Measurements from ENCODE around the gene GGT1. TPM values are rescaled to one million over a fixed set of nuclear protein-coding genes. Genes with fewer than 3 reads are reported as not detected.
A peak's percentile ranks its signal among the peaks of the same experiment; 100 is the strongest.
"Not testable (repeated sequence)": the region's sequence is repeated elsewhere in the genome, so short reads cannot be mapped to it uniquely, and the experiment has no call there.

GGT1 gene
- total RNA-seq, 1 donor from 2014 or later, result 1.8 TPM

GRCh38 chr22:24629069-24629468 is 26.1 kb downstream of the GGT1 start:
- peak; percentile 68 for TF ChIP-seq CTCF (IDR thresholded peaks at IDR 0.05)
- H3K36me3 Mint-ChIP-seq (ENCODE audit: low read depth); H3K9me3 Mint-ChIP-seq (ENCODE audit: low read depth); H3K4me3 Mint-ChIP-seq (ENCODE audit: unreplicated experiment); H3K27me3 Mint-ChIP-seq (ENCODE audit: low read depth); DNase-seq (ENCODE audit: low spot score); H3K27ac Mint-ChIP-seq (ENCODE audit: unreplicated experiment): not testable (repeated sequence)
- peaks cover 26% of the 10 kb centered on the region for H3K4me1 Mint-ChIP-seq (ENCODE audit: low read depth)

- Mint-ChIP-seq H3K4me1 (ENCODE audit: low read depth) (peaks cover 31% of the 10 kb centered on the region), H3K27ac (ENCODE audit: unreplicated experiment) (peak overlapping the region; percentile 73)
- H3K36me3 Mint-ChIP-seq (ENCODE audit: low read depth); H3K9me3 Mint-ChIP-seq (ENCODE audit: low read depth); DNase-seq (ENCODE audit: low spot score); H3K27me3 Mint-ChIP-seq (ENCODE audit: low read depth); H3K4me3 Mint-ChIP-seq (ENCODE audit: unreplicated experiment): not testable (repeated sequence)
Measured at GRCh38 chr22:24630812-24631427, 27.9 kb downstream of the GGT1 start.

GRCh38 chr22:24631430-24632122 is 28.6 kb downstream of the GGT1 start:
- Mint-ChIP-seq H3K4me1 (ENCODE audit: low read depth) (peaks cover 31% of the 10 kb centered on the region), H3K27ac (ENCODE audit: unreplicated experiment) (peak overlapping the region; percentile 73)
- H3K9me3 Mint-ChIP-seq (ENCODE audit: low read depth); H3K36me3 Mint-ChIP-seq (ENCODE audit: low read depth); H3K27me3 Mint-ChIP-seq (ENCODE audit: low read depth); DNase-seq (ENCODE audit: low spot score); H3K4me3 Mint-ChIP-seq (ENCODE audit: unreplicated experiment): not testable (repeated sequence)

GRCh38 chr22:24632642-24633041 is 29.6 kb downstream of the GGT1 start:
- Mint-ChIP-seq H3K4me3 (ENCODE audit: unreplicated experiment) (peak overlapping the region; percentile 14), H3K4me1 (ENCODE audit: low read depth) (peaks cover 31% of the 10 kb centered on the region)
- not testable (repeated sequence) for H3K9me3 Mint-ChIP-seq (ENCODE audit: low read depth); DNase-seq (ENCODE audit: low spot score); H3K27me3 Mint-ChIP-seq (ENCODE audit: low read depth); H3K36me3 Mint-ChIP-seq (ENCODE audit: low read depth); H3K27ac Mint-ChIP-seq (ENCODE audit: unreplicated experiment)

GRCh38 chr22:24633231-24634023 is 30.4 kb downstream of the GGT1 start:
- H3K27ac Mint-ChIP-seq (ENCODE audit: unreplicated experiment); H3K27me3 Mint-ChIP-seq (ENCODE audit: low read depth); H3K36me3 Mint-ChIP-seq (ENCODE audit: low read depth); DNase-seq (ENCODE audit: low spot score); H3K9me3 Mint-ChIP-seq (ENCODE audit: low read depth): not testable (repeated sequence)
- Mint-ChIP-seq H3K4me3 (ENCODE audit: unreplicated experiment) (peak overlapping the region; percentile 14), H3K4me1 (ENCODE audit: low read depth) (peaks cover 31% of the 10 kb centered on the region)

- H3K27me3 Mint-ChIP-seq (ENCODE audit: low read depth); H3K36me3 Mint-ChIP-seq (ENCODE audit: low read depth); H3K9me3 Mint-ChIP-seq (ENCODE audit: low read depth); DNase-seq (ENCODE audit: low spot score); H3K27ac Mint-ChIP-seq (ENCODE audit: unreplicated experiment); H3K4me3 Mint-ChIP-seq (ENCODE audit: unreplicated experiment): not testable (repeated sequence)
- TF ChIP-seq CTCF (IDR thresholded peaks at IDR 0.05), result peak; percentile 52
- H3K4me1 Mint-ChIP-seq (ENCODE audit: low read depth), result peaks cover 31% of the 10 kb centered on the region
Measured at GRCh38 chr22:24634776-24635389, 31.9 kb downstream of the GGT1 start.

- H3K4me1 Mint-ChIP-seq (ENCODE audit: low read depth), result peaks cover 21% of the 10 kb centered on the region
- H3K27ac Mint-ChIP-seq (ENCODE audit: unreplicated experiment); H3K27me3 Mint-ChIP-seq (ENCODE audit: low read depth); H3K4me3 Mint-ChIP-seq (ENCODE audit: unreplicated experiment); H3K9me3 Mint-ChIP-seq (ENCODE audit: low read depth); H3K36me3 Mint-ChIP-seq (ENCODE audit: low read depth); DNase-seq (ENCODE audit: low spot score): not testable (repeated sequence)
Measured at GRCh38 chr22:24636513-24636912, 33.5 kb downstream of the GGT1 start.

- not testable (repeated sequence) for H3K4me3 Mint-ChIP-seq (ENCODE audit: unreplicated experiment); H3K27me3 Mint-ChIP-seq (ENCODE audit: low read depth); DNase-seq (ENCODE audit: low spot score); H3K4me1 Mint-ChIP-seq (ENCODE audit: low read depth); H3K36me3 Mint-ChIP-seq (ENCODE audit: low read depth); H3K27ac Mint-ChIP-seq (ENCODE audit: unreplicated experiment); H3K9me3 Mint-ChIP-seq (ENCODE audit: low read depth)
Measured at GRCh38 chr22:24642307-24642706, 39.3 kb downstream of the GGT1 start.

- H3K36me3 Mint-ChIP-seq (ENCODE audit: low read depth); H3K27ac Mint-ChIP-seq (ENCODE audit: unreplicated experiment); H3K4me3 Mint-ChIP-seq (ENCODE audit: unreplicated experiment); H3K9me3 Mint-ChIP-seq (ENCODE audit: low read depth); H3K27me3 Mint-ChIP-seq (ENCODE audit: low read depth); H3K4me1 Mint-ChIP-seq (ENCODE audit: low read depth); DNase-seq (ENCODE audit: low spot score): not testable (repeated sequence)
Measured at GRCh38 chr22:24644409-24644808, 41.4 kb downstream of the GGT1 start.
